ENCODE measurements around the gene FAM162B.
"Not testable (repeated sequence)": the region's sequence is repeated elsewhere in the genome, so short reads cannot be mapped to it uniquely, and the experiment has no call there.

FAM162B gene

DNA sequence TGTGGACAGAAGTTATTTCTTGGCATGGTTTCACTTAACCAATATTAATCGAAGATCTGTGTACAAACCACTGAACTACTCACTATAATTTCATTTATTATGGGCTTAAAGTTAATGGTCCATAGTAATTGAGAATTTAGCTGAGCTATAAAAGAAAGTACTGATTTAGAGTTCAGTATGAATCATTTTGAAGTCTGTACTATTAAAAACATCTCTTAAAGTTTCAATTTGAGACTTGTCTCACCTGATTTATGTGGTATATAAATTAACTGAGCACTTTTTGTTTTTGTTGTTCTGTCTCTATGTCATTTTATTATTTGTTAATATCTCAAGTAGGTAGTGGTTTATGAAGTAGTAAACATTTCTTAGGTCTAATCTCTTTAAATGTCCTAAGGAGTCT is 59.6 kb downstream of the FAM162B start:
- TF ChIP-seq, protein P1, sequence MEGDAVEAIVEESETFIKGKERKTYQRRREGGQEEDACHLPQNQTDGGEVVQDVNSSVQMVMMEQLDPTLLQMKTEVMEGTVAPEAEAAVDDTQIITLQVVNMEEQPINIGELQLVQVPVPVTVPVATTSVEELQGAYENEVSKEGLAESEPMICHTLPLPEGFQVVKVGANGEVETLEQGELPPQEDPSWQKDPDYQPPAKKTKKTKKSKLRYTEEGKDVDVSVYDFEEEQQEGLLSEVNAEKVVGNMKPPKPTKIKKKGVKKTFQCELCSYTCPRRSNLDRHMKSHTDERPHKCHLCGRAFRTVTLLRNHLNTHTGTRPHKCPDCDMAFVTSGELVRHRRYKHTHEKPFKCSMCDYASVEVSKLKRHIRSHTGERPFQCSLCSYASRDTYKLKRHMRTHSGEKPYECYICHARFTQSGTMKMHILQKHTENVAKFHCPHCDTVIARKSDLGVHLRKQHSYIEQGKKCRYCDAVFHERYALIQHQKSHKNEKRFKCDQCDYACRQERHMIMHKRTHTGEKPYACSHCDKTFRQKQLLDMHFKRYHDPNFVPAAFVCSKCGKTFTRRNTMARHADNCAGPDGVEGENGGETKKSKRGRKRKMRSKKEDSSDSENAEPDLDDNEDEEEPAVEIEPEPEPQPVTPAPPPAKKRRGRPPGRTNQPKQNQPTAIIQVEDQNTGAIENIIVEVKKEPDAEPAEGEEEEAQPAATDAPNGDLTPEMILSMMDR (IDR thresholded peaks at IDR 0.05; ENCODE audit: low read depth, low read length), result no peak
- no peak for DNase-seq (ENCODE audit: low read depth, low spot score)
- H3K4me3 ChIP-seq (ENCODE audit: low read depth, low read length), result no peak overlapping the region
- in situ Hi-C loops (cut with HindIII; ENCODE audit: low sequenced_read_pairs), result no loop called here

DNA sequence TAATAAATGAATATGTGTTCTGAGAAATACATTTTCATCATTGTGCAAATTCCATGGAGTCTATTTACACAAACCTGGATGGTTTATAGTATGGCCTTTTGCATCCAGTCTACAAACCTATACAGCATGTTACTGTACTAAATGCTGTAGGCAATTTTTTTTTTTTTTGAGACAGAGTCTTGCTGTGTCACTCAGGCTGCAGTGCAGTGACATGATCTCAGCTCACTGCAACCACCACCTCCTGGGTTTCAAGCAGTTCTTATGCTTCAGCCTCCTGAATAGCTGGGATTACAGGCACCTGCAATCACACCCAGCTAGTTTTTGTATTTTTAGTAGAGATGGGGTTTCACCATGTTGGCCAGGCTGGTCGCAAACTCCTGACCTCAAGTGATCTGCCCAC is 61.6 kb downstream of the FAM162B start:
- DNase-seq (ENCODE audit: low read depth, low spot score); in situ Hi-C loops (cut with HindIII; ENCODE audit: low sequenced_read_pairs); H3K4me3 ChIP-seq (ENCODE audit: low read depth, low read length): not testable (repeated sequence)

All from astrocyte of the spinal cord (primary cell).